Smooth muscle cell of the brain vasculature (primary cell): ENCODE measurements around the gene NHSL1.
A peak's percentile ranks its signal among the peaks of the same experiment; 100 is the strongest.

Experiments
- DNase-seq: peaks from one replicate; pipeline ENCODE4 v3.0.0-alpha.2; 2012; ENCODE audit warnings: low read depth, low spot score

Gene NHSL1

GRCh38 chr6:138464085-138464484, 35.2 kb downstream of the NHSL1 start:
- no peak for DNase-seq

GRCh38 chr6:138461647-138462046, 37.6 kb downstream of the NHSL1 start:
- no peak for DNase-seq

- DNase-seq: no peak
Measured at GRCh38 chr6:138456401-138456790, 42.9 kb downstream of the NHSL1 start.

GRCh38 chr6:138455746-138456400, 43.4 kb downstream of the NHSL1 start:
- DNase-seq: no peak

- no peak for DNase-seq
Measured at GRCh38 chr6:138454981-138455706, 44.1 kb downstream of the NHSL1 start.

GRCh38 chr6:138451043-138451442, 48.3 kb downstream of the NHSL1 start:
- no peak for DNase-seq

GRCh38 chr6:138450445-138450844, 48.8 kb downstream of the NHSL1 start:
- no peak for DNase-seq

- DNase-seq: no peak
Measured at GRCh38 chr6:138446821-138447220, 52.5 kb downstream of the NHSL1 start.

GRCh38 chr6:138443979-138444378, 55.3 kb downstream of the NHSL1 start:
- DNase-seq: no peak

GRCh38 chr6:138442663-138443062, 56.6 kb downstream of the NHSL1 start:
- DNase-seq: no peak

GRCh38 chr6:138441965-138442364, 57.3 kb downstream of the NHSL1 start:
- DNase-seq: no peak

GRCh38 chr6:138440758-138441357, 58.4 kb downstream of the NHSL1 start:
- DNase-seq: no peak

GRCh38 chr6:138440296-138440695, 59.0 kb downstream of the NHSL1 start:
- no peak for DNase-seq

GRCh38 chr6:138439546-138439945, 59.7 kb downstream of the NHSL1 start:
- DNase-seq: no peak

- DNase-seq: no peak
Measured at GRCh38 chr6:138434925-138435324, 64.4 kb downstream of the NHSL1 start.

- no peak for DNase-seq
Measured at GRCh38 chr6:138434096-138434495, 65.2 kb downstream of the NHSL1 start.

- no peak for DNase-seq
Measured at GRCh38 chr6:138432063-138432356, 67.3 kb downstream of the NHSL1 start.

GRCh38 chr6:138431256-138432062, 67.8 kb downstream of the NHSL1 start:
- no peak for DNase-seq

GRCh38 chr6:138430361-138431145, 68.7 kb downstream of the NHSL1 start:
- no peak for DNase-seq

GRCh38 chr6:138429761-138430160, 69.5 kb downstream of the NHSL1 start:
- DNase-seq: no peak

GRCh38 chr6:138428944-138429598, 70.2 kb downstream of the NHSL1 start:
- peak; percentile 39 for DNase-seq
